H1 (cell line): ENCODE data around the gene FAM181A. TPM values are rescaled to one million over a fixed set of nuclear protein-coding genes. Genes with fewer than 3 reads are reported as not detected.

Experiments used
- CBX8 ChIP-seq: fragments of 300-800, 300-1000 bp; sonication (generic); IDR thresholded peaks from 2 replicates; pipeline ENCODE4 v1.7.1; 2016; ENCODE audit warnings: low read depth, low read length, borderline replicate concordance
- CHD1 ChIP-seq: IDR thresholded peaks from 2 replicates; pipeline ENCODE4 v1.6.1; 2012; ENCODE audit warnings: low read depth, low read length, improper control_type of control experiment
- CHD2 ChIP-seq: IDR thresholded peaks from 2 replicates; pipeline ENCODE4 v1.6.1; 2012; ENCODE audit warnings: low read length, improper control_type of control experiment
- EZH2 ChIP-seq: fragments of 200-600 bp; sonication (generic); IDR thresholded peaks from 2 replicates; pipeline ENCODE4 v1.7.1; 2012; ENCODE audit warnings: low read depth, mild to moderate bottlenecking, moderate library complexity, low read length, inconsistent platforms; ENCODE audit not compliant: severe bottlenecking
- GABPA ChIP-seq: IDR thresholded peaks from 2 replicates; pipeline ENCODE4 v1.6.1; 2011; ENCODE audit warnings: mild to moderate bottlenecking, low read length, moderate library complexity, borderline replicate concordance; ENCODE audit not compliant: insufficient read depth
- KDM1A ChIP-seq: fragments of 200-600, 300-600 bp; sonication (generic); IDR thresholded peaks from 2 replicates; pipeline ENCODE4 v1.7.1; 2016; ENCODE audit warnings: mild to moderate bottlenecking, low read length, borderline replicate concordance
- TCF12 ChIP-seq: IDR thresholded peaks from 2 replicates; pipeline ENCODE4 v1.6.1; 2011; ENCODE audit warnings: low read depth, mild to moderate bottlenecking, low read length
- polyA plus RNA-seq, 7 experiments: library from polyadenylated mRNA; depleted of rRNA in 3 of 7; stranded (reverse) in 5 of 7; unstranded in 2 of 7; fragments of >200 nt in 5 of 7; fragments of 200-250 nt in 2 of 7; gene quantifications; 1 replicate in 5 of 7; 2 replicates in 1 of 7; 4 replicates in 1 of 7; pipeline versions ENCODE4 v1.2.1 to v1.2.3, GENCODE V29; 2011 to 2013; ENCODE audit warnings: missing spikeins in 2 of 7, mixed read lengths in 2 of 7
- total RNA-seq: library from RNA; stranded (reverse); fragmentation: NEBNext Ultra II Directional; extraction: Animal tissue kit (Norgen Biotek cat#: 25700); gene quantifications from 2 replicates; pipeline ENCODE4 v1.2.1, GENCODE V29; 2021
- TF ChIP-seq, protein P1 (sequence below): fragments of 300-600 bp; sonication (generic); IDR thresholded peaks from 2 replicates; pipeline ENCODE4 v1.7.1; 2012; ENCODE audit warnings: low read length, moderate library complexity, mild to moderate bottlenecking, inconsistent platforms; ENCODE audit not compliant: insufficient replicate concordance

FAM181A gene
- total and polyA plus RNA-seq, 2 of the 8 experiments (the other 6 are each of a cell fraction or from before 2014, with no cell fraction given), result not detected

DNA sequence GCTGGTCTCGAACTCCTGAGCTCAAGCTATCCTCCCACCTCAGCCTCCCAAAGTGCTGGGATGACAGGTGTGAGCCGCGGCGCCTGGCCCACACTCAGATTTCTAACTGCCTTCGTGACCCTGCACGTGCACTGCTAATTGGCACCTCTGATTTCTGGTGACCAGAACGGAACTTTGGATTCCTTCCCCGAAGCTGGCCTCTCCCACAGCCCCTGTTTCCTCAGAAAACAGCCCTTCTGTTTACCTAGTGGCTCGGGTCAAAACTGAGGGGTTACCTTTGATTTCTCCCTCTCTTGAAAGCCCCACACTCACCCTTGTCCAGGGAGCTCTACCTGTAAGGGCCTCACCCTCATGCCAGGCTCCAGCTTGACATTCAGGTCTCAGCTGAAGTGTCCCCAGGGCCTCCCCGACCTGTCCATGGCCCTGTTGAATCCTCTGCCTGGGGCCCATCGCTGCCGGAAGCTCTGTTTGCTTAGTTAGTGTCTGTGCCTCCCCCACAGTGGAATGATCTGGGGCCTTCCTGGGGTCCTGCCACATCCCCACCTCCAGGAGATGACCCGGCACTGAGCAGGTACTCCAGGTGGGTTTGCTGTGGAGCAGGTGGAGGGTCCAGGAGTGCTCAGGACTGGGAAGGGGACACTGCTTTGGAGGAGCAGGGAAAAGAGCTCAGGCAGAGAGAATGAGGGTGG, 24.4 kb upstream of the FAM181A start (continued):
- TF ChIP-seq, protein P1, sequence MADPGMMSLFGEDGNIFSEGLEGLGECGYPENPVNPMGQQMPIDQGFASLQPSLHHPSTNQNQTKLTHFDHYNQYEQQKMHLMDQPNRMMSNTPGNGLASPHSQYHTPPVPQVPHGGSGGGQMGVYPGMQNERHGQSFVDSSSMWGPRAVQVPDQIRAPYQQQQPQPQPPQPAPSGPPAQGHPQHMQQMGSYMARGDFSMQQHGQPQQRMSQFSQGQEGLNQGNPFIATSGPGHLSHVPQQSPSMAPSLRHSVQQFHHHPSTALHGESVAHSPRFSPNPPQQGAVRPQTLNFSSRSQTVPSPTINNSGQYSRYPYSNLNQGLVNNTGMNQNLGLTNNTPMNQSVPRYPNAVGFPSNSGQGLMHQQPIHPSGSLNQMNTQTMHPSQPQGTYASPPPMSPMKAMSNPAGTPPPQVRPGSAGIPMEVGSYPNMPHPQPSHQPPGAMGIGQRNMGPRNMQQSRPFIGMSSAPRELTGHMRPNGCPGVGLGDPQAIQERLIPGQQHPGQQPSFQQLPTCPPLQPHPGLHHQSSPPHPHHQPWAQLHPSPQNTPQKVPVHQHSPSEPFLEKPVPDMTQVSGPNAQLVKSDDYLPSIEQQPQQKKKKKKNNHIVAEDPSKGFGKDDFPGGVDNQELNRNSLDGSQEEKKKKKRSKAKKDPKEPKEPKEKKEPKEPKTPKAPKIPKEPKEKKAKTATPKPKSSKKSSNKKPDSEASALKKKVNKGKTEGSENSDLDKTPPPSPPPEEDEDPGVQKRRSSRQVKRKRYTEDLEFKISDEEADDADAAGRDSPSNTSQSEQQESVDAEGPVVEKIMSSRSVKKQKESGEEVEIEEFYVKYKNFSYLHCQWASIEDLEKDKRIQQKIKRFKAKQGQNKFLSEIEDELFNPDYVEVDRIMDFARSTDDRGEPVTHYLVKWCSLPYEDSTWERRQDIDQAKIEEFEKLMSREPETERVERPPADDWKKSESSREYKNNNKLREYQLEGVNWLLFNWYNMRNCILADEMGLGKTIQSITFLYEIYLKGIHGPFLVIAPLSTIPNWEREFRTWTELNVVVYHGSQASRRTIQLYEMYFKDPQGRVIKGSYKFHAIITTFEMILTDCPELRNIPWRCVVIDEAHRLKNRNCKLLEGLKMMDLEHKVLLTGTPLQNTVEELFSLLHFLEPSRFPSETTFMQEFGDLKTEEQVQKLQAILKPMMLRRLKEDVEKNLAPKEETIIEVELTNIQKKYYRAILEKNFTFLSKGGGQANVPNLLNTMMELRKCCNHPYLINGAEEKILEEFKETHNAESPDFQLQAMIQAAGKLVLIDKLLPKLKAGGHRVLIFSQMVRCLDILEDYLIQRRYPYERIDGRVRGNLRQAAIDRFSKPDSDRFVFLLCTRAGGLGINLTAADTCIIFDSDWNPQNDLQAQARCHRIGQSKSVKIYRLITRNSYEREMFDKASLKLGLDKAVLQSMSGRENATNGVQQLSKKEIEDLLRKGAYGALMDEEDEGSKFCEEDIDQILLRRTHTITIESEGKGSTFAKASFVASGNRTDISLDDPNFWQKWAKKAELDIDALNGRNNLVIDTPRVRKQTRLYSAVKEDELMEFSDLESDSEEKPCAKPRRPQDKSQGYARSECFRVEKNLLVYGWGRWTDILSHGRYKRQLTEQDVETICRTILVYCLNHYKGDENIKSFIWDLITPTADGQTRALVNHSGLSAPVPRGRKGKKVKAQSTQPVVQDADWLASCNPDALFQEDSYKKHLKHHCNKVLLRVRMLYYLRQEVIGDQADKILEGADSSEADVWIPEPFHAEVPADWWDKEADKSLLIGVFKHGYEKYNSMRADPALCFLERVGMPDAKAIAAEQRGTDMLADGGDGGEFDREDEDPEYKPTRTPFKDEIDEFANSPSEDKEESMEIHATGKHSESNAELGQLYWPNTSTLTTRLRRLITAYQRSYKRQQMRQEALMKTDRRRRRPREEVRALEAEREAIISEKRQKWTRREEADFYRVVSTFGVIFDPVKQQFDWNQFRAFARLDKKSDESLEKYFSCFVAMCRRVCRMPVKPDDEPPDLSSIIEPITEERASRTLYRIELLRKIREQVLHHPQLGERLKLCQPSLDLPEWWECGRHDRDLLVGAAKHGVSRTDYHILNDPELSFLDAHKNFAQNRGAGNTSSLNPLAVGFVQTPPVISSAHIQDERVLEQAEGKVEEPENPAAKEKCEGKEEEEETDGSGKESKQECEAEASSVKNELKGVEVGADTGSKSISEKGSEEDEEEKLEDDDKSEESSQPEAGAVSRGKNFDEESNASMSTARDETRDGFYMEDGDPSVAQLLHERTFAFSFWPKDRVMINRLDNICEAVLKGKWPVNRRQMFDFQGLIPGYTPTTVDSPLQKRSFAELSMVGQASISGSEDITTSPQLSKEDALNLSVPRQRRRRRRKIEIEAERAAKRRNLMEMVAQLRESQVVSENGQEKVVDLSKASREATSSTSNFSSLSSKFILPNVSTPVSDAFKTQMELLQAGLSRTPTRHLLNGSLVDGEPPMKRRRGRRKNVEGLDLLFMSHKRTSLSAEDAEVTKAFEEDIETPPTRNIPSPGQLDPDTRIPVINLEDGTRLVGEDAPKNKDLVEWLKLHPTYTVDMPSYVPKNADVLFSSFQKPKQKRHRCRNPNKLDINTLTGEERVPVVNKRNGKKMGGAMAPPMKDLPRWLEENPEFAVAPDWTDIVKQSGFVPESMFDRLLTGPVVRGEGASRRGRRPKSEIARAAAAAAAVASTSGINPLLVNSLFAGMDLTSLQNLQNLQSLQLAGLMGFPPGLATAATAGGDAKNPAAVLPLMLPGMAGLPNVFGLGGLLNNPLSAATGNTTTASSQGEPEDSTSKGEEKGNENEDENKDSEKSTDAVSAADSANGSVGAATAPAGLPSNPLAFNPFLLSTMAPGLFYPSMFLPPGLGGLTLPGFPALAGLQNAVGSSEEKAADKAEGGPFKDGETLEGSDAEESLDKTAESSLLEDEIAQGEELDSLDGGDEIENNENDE, result no peak
- TF ChIP-seq GABPA, result no peak
- TF ChIP-seq TCF12, result no peak
- TF ChIP-seq CBX8, result no peak
- no peak for TF ChIP-seq KDM1A
- no peak for TF ChIP-seq EZH2
- no peak for TF ChIP-seq CHD1
- no peak for TF ChIP-seq CHD2
